RWPE1 (cell line): ENCODE data around the gene DLGAP1.

Source experiments
- CTCF ChIA-PET: fragments of 350-600 bp; sonication (Branson Sonifier 250); formaldehyde crosslinking; extraction: SDS; loops from one replicate; lab custom pipeline; 2021; lab: Yijun Ruan, JAX
- POLR2A ChIA-PET: fragments of 400-600 bp; formaldehyde crosslinking; extraction: SDS; loops from one replicate; lab custom pipeline; 2020; ENCODE audit warnings: antibody characterized with exemption; ENCODE audit not compliant: low non-redundant PET; lab: Yijun Ruan, JAX
- DNase-seq: peaks from one replicate; pipeline ENCODE4 v3.0.0; 2012; ENCODE audit warnings: low spot score
- H3K27ac ChIP-seq: fragments of 450-650 bp; 2 replicates; pipeline ENCODE4 v1.5.1; 2017
- TF ChIP-seq, protein P1 (sequence below): fragments of 450-650 bp; conservative IDR thresholded peaks from 2 replicates; pipeline ENCODE4 v1.5.1; 2017; ENCODE audit warnings: low read depth, mild to moderate bottlenecking

The DLGAP1 gene

DNA sequence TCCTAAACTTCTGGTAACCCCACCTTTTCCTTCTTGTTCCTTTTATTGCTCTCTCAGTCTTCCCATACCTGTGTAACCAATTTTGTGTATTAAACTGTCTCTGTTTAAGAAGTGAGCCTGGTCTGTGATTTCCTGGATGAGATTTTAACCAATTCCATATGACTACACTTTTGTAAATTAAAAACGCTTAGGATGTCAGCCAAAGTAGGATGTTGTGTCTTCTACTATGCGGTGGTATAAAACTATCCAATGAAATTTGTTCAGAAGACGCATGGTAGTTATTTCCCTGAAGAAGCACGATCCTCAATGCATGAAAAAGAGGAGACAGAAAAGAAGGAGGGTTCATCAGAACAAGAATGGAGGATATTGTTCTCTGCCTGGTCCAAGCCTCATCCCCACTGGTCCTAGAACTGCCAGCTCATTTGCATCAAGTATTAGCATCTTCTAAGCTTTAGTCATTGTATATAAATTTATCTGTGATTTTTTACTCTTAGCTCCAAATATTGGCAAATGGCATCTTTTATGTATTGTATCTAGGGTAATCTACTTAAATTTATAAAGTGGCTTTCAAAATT is 877.7 kb downstream of the DLGAP1 start:
- TF ChIP-seq, protein P1, sequence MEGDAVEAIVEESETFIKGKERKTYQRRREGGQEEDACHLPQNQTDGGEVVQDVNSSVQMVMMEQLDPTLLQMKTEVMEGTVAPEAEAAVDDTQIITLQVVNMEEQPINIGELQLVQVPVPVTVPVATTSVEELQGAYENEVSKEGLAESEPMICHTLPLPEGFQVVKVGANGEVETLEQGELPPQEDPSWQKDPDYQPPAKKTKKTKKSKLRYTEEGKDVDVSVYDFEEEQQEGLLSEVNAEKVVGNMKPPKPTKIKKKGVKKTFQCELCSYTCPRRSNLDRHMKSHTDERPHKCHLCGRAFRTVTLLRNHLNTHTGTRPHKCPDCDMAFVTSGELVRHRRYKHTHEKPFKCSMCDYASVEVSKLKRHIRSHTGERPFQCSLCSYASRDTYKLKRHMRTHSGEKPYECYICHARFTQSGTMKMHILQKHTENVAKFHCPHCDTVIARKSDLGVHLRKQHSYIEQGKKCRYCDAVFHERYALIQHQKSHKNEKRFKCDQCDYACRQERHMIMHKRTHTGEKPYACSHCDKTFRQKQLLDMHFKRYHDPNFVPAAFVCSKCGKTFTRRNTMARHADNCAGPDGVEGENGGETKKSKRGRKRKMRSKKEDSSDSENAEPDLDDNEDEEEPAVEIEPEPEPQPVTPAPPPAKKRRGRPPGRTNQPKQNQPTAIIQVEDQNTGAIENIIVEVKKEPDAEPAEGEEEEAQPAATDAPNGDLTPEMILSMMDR: no peak
- no peak overlapping the region for H3K27ac ChIP-seq
- ChIA-PET POLR2A (no interaction called here), CTCF (interaction anchor here (0.7 kb wide), 1 partner anchor 122 kb away, joined by 4 read pairs; no protein-coding TSS in a partner anchor)
- no peak for DNase-seq

DNA sequence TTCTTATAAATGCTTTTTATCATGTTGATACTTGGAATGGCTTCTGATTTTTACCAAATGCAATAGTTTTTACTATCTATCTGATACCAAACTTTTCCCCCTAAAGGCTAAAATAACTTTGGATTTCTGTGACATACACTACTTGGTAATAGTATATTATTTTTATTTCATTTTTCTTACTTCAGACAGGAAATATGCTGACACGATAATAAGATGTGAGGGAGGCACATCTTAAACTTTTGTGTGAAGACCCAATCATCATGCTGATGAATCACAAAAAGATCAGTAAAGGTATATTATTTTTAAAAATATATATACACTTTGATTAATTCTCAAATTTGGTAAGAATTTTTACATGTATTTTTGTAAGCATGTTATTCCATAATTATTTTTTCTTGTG is 882.3 kb downstream of the DLGAP1 start:
- POLR2A ChIA-PET: no interaction called here
- CTCF ChIA-PET: interaction anchor here (0.7 kb wide), 1 partner anchor 93 kb away, joined by 3 read pairs; no protein-coding TSS in a partner anchor
- TF ChIP-seq, protein P1: no peak
- no peak overlapping the region for H3K27ac ChIP-seq
- no peak for DNase-seq

DNA sequence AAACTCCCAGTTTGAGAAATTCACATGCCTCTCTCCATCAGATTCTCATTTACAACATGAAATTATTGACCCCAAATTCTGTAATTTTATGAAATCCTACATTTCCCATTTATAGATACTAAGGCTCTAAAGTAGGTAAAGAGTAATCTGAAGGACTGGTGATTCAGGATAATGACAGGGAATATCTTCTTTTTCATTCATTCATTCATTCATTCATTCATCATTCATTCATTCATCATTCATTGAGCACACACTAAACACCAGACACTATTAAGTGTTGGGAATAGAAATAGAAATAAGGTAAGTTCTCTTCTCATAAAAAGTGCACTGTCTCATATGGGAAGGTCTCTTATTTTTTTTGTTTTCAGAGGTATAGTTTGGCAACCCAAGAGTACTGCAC is 888.3 kb downstream of the DLGAP1 start:
- DNase-seq: no peak
- no peak overlapping the region for H3K27ac ChIP-seq
- POLR2A ChIA-PET: no interaction called here
- TF ChIP-seq, protein P1: no peak
- CTCF ChIA-PET: no interaction called here

DNA sequence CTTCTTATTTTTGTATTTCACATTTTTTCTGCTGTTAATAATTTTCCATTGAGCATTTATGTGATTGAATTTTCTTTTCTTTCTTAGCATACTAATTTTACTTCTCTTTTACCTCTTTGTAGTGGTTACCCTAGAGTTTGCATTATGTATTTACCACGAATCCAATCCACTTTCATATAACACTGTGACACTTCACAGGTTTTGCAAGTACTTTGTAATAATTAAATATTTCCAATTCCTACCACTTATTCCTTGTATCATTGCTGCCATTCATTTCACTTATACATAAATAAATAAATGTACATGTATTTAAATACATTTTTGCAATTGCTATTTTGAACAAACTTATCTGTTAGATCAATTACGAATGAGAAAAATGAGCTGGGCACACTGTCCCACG is 894.4 kb downstream of the DLGAP1 start:
- no peak for DNase-seq
- POLR2A ChIA-PET: no interaction called here
- no peak overlapping the region for H3K27ac ChIP-seq
- TF ChIP-seq, protein P1: no peak
- CTCF ChIA-PET: no interaction called here

DNA sequence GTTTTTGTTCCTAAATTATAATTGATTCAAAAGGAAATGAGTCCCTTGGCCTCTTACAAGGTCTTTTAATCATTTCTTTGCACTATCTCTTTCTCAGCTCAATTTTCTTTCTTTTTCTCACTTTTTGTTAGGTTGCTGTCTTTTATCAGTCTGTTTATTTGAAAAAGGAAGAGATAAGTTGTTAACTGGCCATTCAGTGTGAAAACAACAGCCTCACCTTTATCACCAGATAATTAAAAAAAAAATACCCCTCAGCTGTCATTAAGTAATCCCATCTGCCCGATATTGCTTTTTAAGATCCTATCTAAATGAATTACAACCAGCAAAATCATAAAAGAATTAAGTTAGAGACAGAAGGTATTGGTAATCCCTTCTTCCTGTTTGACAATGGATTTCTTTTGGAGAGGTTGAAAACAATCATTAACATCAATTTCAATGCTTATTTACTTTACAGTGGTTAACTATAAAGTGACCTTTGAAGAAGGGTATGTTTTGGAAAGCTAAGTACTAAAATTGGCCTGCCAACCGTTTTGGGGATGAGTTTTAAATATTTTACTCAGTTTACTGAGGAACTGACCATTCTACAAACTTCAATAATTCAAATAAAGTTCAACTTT is 900.2 kb downstream of the DLGAP1 start:
- TF ChIP-seq, protein P1: no peak
- no peak overlapping the region for H3K27ac ChIP-seq
- POLR2A ChIA-PET: no interaction called here
- DNase-seq: no peak
- CTCF ChIA-PET: interaction anchor here (0.6 to 1.0 kb wide), 2 partner anchors 31 to 177 kb away, joined by 3 read pairs; no protein-coding TSS in a partner anchor

DNA sequence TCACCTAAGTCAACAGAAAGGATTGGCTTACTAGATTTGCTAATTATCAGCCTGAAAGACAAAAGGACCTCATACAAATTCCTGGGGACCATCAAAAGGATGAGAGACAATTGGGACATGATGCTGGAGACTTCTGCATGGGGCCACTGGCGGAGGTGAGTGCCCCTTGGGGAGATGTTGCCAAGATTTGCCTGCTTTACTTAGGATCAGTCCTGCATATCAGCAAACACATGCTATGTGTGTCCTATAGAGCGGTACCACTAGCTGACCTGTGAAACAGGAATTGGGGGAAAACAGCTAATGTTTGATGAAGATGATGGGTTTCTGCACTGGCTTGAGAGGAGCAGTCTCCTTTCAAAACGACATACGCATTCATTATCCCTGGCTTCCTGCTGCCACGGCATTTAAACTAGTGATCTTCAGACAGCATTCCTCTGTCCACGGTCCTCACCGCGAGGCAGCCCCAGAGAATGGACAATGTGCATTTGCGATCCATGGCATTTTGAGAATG is 901.0 kb downstream of the DLGAP1 start:
- POLR2A ChIA-PET: no interaction called here
- CTCF ChIA-PET: no interaction called here
- no peak for DNase-seq
- TF ChIP-seq, protein P1: no peak
- H3K27ac ChIP-seq: no peak overlapping the region
